Heart left ventricle (tissue), 13 donors: ENCODE data around the gene FLCN.

Source experiments
- POLR2A ChIP-seq, 2 donors: fragments of 450-650 bp; IDR thresholded peaks; one replicate each; pipeline ENCODE4 v1.6.1; 2017; ENCODE audit warnings: antibody characterized with exemption in 2 of 2, mild to moderate bottlenecking in 2 of 2, moderate library complexity in 2 of 2
- TF ChIP-seq, protein P1 (sequence below), 12 donors: fragments of 200-600 bp; sonication (generic) in 4 of 12; IDR thresholded peaks; one replicate each; pipeline versions ENCODE4 v1.5.0 to v1.8.0; 2018 to 2022; ENCODE audit warnings: antibody characterized with exemption in 12 of 12, mild to moderate bottlenecking in 5 of 12
- donor health status: ischemic (EF 13 %, LVEDD 7.1; RV severe dilation, severe dysfunction).
- donor health status: DM: no; HTN: yes; CAD: no.
- donor health status: DM: no; HTN: no; CAD: no.
- donor health status: ischemic (EF 25% LVEDD 6.9; RV normal size, moderate dysfunction).
- donor health status: ischemic (EF 25% LVEDD 5.7; RV mildly dilated, moderate dysfunction).
- donor health status: ischemic (EF 35%, LVEDD 5.7; RV mildly dilated, moderate dysfunction).
- donor health status: nonischemic (EF 11% LVEDD 7.7; RV severe dilation, severe dysfunction).
- donor health status: DM: yes; HTN: yes; CAD: no.
- donor health status: PGD.
- donor health status: ischemic (EF 29% LVEDD 5.4; RV normal size, mild dysfunction).
- donor health status: nonischemic (EF 23%, LVEDD 6.1; RV moderate dilation, normal function).

DNA sequence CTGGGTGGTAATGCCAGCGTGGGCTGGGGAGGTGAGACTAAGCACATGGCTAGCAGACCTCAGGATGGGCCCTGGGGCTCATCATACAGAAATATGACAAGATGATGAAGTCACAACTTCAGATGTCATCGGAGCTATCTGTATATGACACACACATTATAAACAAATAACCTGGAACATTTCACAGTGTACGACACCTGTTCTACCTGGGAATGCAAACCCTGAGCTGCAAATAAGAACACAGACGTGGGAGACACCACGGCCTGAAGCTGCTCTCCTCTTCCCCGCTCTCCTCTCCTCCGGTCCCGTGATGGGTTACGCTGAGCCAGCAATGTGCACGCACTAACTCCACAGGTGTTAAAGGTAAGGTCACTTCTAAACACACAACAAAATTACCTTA lies 35.7 kb downstream of the FLCN start:
- TF ChIP-seq, protein P1, sequence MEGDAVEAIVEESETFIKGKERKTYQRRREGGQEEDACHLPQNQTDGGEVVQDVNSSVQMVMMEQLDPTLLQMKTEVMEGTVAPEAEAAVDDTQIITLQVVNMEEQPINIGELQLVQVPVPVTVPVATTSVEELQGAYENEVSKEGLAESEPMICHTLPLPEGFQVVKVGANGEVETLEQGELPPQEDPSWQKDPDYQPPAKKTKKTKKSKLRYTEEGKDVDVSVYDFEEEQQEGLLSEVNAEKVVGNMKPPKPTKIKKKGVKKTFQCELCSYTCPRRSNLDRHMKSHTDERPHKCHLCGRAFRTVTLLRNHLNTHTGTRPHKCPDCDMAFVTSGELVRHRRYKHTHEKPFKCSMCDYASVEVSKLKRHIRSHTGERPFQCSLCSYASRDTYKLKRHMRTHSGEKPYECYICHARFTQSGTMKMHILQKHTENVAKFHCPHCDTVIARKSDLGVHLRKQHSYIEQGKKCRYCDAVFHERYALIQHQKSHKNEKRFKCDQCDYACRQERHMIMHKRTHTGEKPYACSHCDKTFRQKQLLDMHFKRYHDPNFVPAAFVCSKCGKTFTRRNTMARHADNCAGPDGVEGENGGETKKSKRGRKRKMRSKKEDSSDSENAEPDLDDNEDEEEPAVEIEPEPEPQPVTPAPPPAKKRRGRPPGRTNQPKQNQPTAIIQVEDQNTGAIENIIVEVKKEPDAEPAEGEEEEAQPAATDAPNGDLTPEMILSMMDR (IDR thresholded peaks at IDR 0.05), result no peak
- no peak for TF ChIP-seq POLR2A (IDR thresholded peaks at IDR 0.05)
